Measurements from ENCODE around the gene RGS19.

- TF ChIP-seq CTCF (IDR thresholded peaks at IDR 0.05), result no peak
- no peak for TF ChIP-seq POLR2A (IDR thresholded peaks at IDR 0.05)
These were observed 40.5 kb upstream of the RGS19 start for GRCh38 chr20:64119681-64120341.
